ENCODE data around the gene MELK. TPM values are rescaled to one million over a fixed set of nuclear protein-coding genes. Genes with fewer than 3 reads are reported as not detected.

Gene MELK
- total and polyA plus RNA-seq, 12 donors = 0.15 to 3.1 (median 0.28) TPM; not detected in 4

DNA sequence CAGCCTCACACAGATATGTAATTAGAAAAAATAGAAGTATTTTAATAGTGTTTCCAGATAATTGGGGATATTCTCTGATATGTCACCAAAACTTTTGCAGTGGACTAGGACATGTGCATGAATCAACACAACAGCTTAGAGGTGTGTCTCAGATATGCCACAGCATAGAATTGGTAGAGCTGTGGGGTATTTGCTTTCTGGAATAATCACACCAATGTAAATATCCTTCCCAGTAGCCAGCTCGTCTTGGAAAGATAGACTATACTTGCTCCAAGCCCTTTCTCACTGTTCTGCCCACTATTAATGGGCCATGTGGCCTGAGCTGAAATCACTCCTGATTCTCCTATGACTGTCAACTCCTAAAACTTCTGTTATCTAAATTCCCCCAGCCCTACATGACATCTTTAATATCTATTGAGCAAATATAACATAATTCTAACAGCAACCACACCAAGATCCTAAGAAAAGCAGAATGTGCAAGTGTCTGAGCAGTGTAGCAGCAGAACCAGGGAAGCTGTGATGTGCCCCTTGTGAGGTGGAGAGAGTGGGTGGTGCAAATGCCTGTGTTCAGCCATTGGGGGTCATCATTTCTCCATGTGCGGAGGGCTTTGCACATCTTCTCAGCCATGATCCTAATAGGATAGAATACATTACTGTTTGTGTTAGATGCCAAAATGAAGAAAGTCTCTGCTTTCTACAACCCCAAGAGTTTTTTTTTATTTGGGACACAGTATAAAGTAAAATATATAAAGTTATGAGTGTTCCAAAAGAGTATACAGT lies 65.0 kb downstream of the MELK start:
- Histone ChIP-seq H3K9me3 (no peaks in the 10 kb centered on the region), H3K27ac (no peak overlapping the region), H3K27me3 (no peaks in the 10 kb centered on the region), H3K4me1 (no peaks in the 10 kb centered on the region), H3K36me3 (peaks cover 0 to 23% (median 0%) of the 10 kb centered on the region in 9 donors), H3K4me3 (no peak overlapping the region)
- intact Hi-C loops (cut with DNase I) = loop anchor here in 1 of 10 donors (10.0 kb wide), 1 partner anchor 87 kb away; no protein-coding TSS in a partner anchor
- ATAC-seq (no peak), DNase-seq (no peak)
- TF ChIP-seq, protein P1, sequence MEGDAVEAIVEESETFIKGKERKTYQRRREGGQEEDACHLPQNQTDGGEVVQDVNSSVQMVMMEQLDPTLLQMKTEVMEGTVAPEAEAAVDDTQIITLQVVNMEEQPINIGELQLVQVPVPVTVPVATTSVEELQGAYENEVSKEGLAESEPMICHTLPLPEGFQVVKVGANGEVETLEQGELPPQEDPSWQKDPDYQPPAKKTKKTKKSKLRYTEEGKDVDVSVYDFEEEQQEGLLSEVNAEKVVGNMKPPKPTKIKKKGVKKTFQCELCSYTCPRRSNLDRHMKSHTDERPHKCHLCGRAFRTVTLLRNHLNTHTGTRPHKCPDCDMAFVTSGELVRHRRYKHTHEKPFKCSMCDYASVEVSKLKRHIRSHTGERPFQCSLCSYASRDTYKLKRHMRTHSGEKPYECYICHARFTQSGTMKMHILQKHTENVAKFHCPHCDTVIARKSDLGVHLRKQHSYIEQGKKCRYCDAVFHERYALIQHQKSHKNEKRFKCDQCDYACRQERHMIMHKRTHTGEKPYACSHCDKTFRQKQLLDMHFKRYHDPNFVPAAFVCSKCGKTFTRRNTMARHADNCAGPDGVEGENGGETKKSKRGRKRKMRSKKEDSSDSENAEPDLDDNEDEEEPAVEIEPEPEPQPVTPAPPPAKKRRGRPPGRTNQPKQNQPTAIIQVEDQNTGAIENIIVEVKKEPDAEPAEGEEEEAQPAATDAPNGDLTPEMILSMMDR (IDR thresholded peaks at IDR 0.05) = no peak
- WGBS, 2 donors = 84 to 86% methylated on average over 2 of the region's 2 CpGs

DNA sequence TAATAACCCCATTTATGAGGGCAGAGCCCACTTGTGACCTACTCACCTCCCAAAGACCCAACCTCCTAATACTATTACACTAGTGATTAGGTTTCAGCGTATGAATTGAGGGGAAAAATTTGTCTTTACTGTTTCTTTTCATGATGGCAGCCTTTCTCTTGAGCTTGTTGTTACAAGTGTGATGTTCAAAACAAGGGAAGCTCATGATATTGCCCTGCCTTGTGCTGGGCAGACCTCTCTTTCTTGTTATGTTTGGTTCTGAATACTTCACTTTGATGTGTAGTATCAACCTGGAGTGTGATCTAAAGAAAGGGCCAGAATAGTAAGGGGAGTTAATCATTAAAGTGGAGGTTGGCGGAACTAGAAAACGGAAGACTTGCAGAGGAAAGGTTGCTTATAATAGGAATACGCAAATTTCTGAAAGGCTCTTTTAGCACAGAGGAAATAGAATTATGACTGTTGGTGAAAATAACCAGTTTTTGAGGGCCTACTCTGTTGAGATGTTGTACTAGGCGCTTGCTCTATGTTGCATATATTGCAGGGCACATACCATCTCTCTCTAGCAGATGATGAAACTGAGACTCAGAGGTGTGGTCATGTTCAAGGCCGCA lies 68.2 kb downstream of the MELK start:
- Histone ChIP-seq H3K9me3 (no peaks in the 10 kb centered on the region), H3K4me1 (no peaks in the 10 kb centered on the region), H3K27ac (no peak overlapping the region), H3K27me3 (no peaks in the 10 kb centered on the region), H3K36me3 (peaks cover 0 to 20% (median 0%) of the 10 kb centered on the region in 9 donors), H3K4me3 (no peak overlapping the region)
- TF ChIP-seq, protein P1 (IDR thresholded peaks at IDR 0.05) = no peak
- DNase-seq (no peak), ATAC-seq (no peak)
- intact Hi-C loops (cut with DNase I) = no loop called here
- 98 to 99% methylated on average over 6 of the region's 6 CpGs for whole genome bisulfite sequencing, 2 donors

DNA sequence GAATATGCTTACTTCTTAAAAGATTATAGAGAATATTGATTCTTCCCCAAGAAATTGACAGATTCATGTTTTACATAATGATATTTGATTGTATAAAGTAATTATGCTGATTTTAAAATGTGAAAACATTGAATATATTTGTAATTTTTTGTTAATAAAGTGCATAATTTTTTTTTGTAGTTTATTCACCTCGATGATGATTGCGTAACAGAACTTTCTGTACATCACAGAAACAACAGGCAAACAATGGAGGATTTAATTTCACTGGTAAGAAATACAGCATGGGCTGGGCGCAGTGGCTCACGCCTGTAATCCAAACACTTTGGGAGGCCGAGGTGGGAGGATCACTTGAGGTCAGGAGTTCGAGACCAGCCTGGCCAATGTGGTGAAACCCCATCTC lies 70.1 kb downstream of the MELK start:
- intact Hi-C loops (cut with DNase I) = no loop called here
- no peak for DNase-seq
- Histone ChIP-seq H3K9me3 (no peaks in the 10 kb centered on the region), H3K27ac (no peak overlapping the region), H3K4me3 (no peak overlapping the region), H3K4me1 (no peaks in the 10 kb centered on the region), H3K27me3 (no peaks in the 10 kb centered on the region), H3K36me3 (peaks cover 0 to 27% (median 0%) of the 10 kb centered on the region in 9 donors)
- TF ChIP-seq, protein P1 (IDR thresholded peaks at IDR 0.05) = no peak
- ATAC-seq = no peak
- WGBS, 2 donors = 98 to 100% methylated on average over 6 of the region's 6 CpGs

DNA sequence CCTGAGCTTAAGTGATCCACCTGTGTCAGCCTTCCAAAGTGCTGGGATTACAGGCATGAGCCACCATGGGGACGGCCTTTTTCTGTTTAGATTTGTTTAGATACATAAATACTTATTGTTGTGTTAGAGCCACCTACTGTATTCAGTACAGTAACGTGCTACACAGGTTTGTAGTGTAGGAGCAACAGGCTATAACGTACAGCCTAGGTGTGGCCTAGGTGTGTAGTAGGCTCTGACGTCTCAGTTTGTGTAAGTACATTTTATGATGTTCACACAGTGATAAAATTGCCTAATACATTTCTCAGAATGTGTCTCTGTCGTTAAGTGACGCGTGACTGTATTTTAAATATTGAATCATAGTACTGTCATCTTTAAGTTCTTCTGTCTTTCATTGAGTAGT lies 84.1 kb downstream of the MELK start:
- no peak for DNase-seq
- H3K4me1 ChIP-seq = no peaks in the 10 kb centered on the region
- H3K4me3 ChIP-seq = no peak overlapping the region
- WGBS, 2 donors = 98% methylated on average over 7 of the region's 7 CpGs
- intact Hi-C loops (cut with DNase I) = no loop called here
- H3K27me3 ChIP-seq = no peaks in the 10 kb centered on the region
- TF ChIP-seq, protein P1 (IDR thresholded peaks at IDR 0.05) = no peak
- no peak overlapping the region for H3K27ac ChIP-seq
- peaks cover 0 to 17% (median 0%) of the 10 kb centered on the region in 11 donors for H3K9me3 ChIP-seq
- H3K36me3 ChIP-seq = peaks cover 0 to 21% (median 0%) of the 10 kb centered on the region in 9 donors
- ATAC-seq = no peak

Measured in heart right ventricle (tissue), 16 donors.